IPS-18c (cell line): ENCODE data around the gene RAB3A.

ENCODE experiments used
- H3K4me3 ChIP-seq: 2 replicates; pipeline ENCODE4 v1.7.0; 2013; ENCODE audit warnings: low read depth, mild to moderate bottlenecking, low read length, moderate library complexity; ENCODE audit not compliant: insufficient read depth
- H3K9me3 ChIP-seq: one replicate; pipeline ENCODE4 v1.6.1; 2013; ENCODE audit warnings: mild to moderate bottlenecking, low read length, moderate library complexity; ENCODE audit not compliant: control insufficient read depth, insufficient read depth

RAB3A gene

GRCh38 chr19:18147396-18147795 is 56.4 kb downstream of the RAB3A start:
- no peaks in the 10 kb centered on the region for H3K9me3 ChIP-seq
- H3K4me3 ChIP-seq: no peak overlapping the region
